Right lobe of liver (tissue), 6 donors: ENCODE measurements around the gene SLC39A12. TPM values are rescaled to one million over a fixed set of nuclear protein-coding genes. Genes with fewer than 3 reads are reported as not detected.

ENCODE experiments used
- ATAC-seq, 4 donors: fragments of 200-7000 bp; cut with Tn5 transposase; one replicate each; pipeline ENCODE4 v1.9.1; 2020; ENCODE audit warnings: mild to moderate bottlenecking in 4 of 4, moderate library complexity in 4 of 4
- DNase-seq, 3 donors: peaks; one replicate each; pipeline ENCODE4 v3.0.0-alpha.2; 2020
- H3K27ac ChIP-seq, 3 donors: fragments of 200-600 bp; one replicate each; pipeline ENCODE4 v1.8.0; 2022
- H3K27me3 ChIP-seq, 2 donors: fragments of 200-600 bp; one replicate each; pipeline ENCODE4 v1.8.0; 2022
- H3K36me3 ChIP-seq, 4 donors: fragments of 200-600 bp; sonication (generic) in 1 of 4; one replicate each; pipeline versions ENCODE4 v1.5.1 to v1.8.0; 2017 to 2022; ENCODE audit warnings: control low read depth in 1 of 4
- H3K4me1 ChIP-seq, 4 donors: fragments of 200-600 bp; sonication (generic) in 1 of 4; one replicate each; pipeline versions ENCODE4 v1.5.1 to v1.8.0; 2017 to 2022; ENCODE audit warnings: control low read depth in 1 of 4
- H3K4me3 ChIP-seq, 3 donors: fragments of 200-600 bp; one replicate each; pipeline ENCODE4 v1.8.0; 2022
- H3K9me3 ChIP-seq, 4 donors: fragments of 200-600 bp; sonication (generic) in 1 of 4; one replicate each; pipeline versions ENCODE4 v1.5.1 to v1.8.0; 2017 to 2022; ENCODE audit warnings: control low read depth in 1 of 4
- CTCF ChIP-seq, 4 donors: fragments of 200-600 bp in 3 of 4; fragments of 450-650 bp in 1 of 4; IDR thresholded peaks; one replicate each; pipeline versions ENCODE4 v1.5.1 to v1.8.0; 2016 to 2022; ENCODE audit warnings: antibody characterized with exemption in 4 of 4, mild to moderate bottlenecking in 2 of 4
- POLR2A ChIP-seq: fragments of 450-650 bp; IDR thresholded peaks from one replicate; pipeline ENCODE4 v1.6.1; 2017; ENCODE audit warnings: antibody characterized with exemption, mild to moderate bottlenecking
- WGBS: methylation state at CpG from one replicate; pipeline ENCODE4 v1.1.6; 2018; ENCODE audit warnings: low coverage, low lambda C conversion rate; ENCODE audit not compliant: insufficient coverage; ENCODE audit errors: missing lambda C conversion rate; 5-methylcytosine and 5-hydroxymethylcytosine counted together
- intact Hi-C, 2 donors: fragments of 100-400 bp; cut with DNase I; formaldehyde crosslinking; loops; one replicate each; pipeline versions ENCODE4 v1.11.2 to v1.14.1; 2022
- total RNA-seq, 6 experiments: library from RNA; depleted of rRNA in 2 of 6; stranded (reverse); fragments of >200 nt in 2 of 6; fragmentation: NEBNext Ultra II Directional in 3 of 6; extraction: Animal tissue kit (Norgen Biotek cat#: 25700) in 3 of 6; gene quantifications; one replicate each; pipeline versions ENCODE4 v1.1.0 to v1.2.4, GENCODE V29; 2016 to 2023
- donor health status: DM: no; HTN: yes; CAD: no.
- donor health status: DM: no; HTN: no; CAD: no.
- donor health status: DM: no; HTN: no; CAD: no.
- donor health status: DM: no; HTN: yes; CAD: no.
- donor health status: DM: no; HTN: yes; CAD: no.

Gene SLC39A12
- total RNA-seq, 6 experiments from 2014 or later = 0.10 to 0.11 TPM; not detected in 4

GRCh38 chr10:18044976-18045720 is 93.4 kb downstream of the SLC39A12 start:
- Histone ChIP-seq H3K4me3 (no peak overlapping the region), H3K27ac (no peak overlapping the region), H3K9me3 (no peaks in the 10 kb centered on the region), H3K4me1 (no peaks in the 10 kb centered on the region), H3K36me3 (no peaks in the 10 kb centered on the region), H3K27me3 (no peaks in the 10 kb centered on the region)
- TF ChIP-seq POLR2A (no peak), CTCF (IDR thresholded peaks at IDR 0.05) (no peak)
- WGBS = 50% methylated on average over 7 of the region's 8 CpGs
- DNase-seq = no peak
- ATAC-seq = no peak
- intact Hi-C loops = no loop called here

- intact Hi-C loops = no loop called here
- no peaks in the 10 kb centered on the region for H3K9me3 ChIP-seq
Measured at GRCh38 chr10:18056583-18056982, 104.9 kb downstream of the SLC39A12 start.

GRCh38 chr10:18059826-18060559 is 108.3 kb downstream of the SLC39A12 start:
- DNase-seq = peak in 1 of 3 donors; percentile 48
- H3K27me3 ChIP-seq = no peaks in the 10 kb centered on the region
- H3K4me3 ChIP-seq = no peak overlapping the region
- peak in 1 of 4 donors; percentile 45 for ATAC-seq
- no peaks in the 10 kb centered on the region for H3K4me1 ChIP-seq
- H3K9me3 ChIP-seq = no peaks in the 10 kb centered on the region
- intact Hi-C loops = no loop called here
- no peak overlapping the region for H3K27ac ChIP-seq
- 52% methylated on average over 19 of the region's 19 CpGs for WGBS
- H3K36me3 ChIP-seq = no peaks in the 10 kb centered on the region
- TF ChIP-seq POLR2A = no peak
- TF ChIP-seq CTCF (IDR thresholded peaks at IDR 0.05) = no peak

More at GRCh38 chr10:18056583-18056982, 104.9 kb downstream of the SLC39A12 start:
- no peaks in the 10 kb centered on the region for H3K27me3 ChIP-seq
- ATAC-seq = no peak
- H3K27ac ChIP-seq = no peak overlapping the region
- no peaks in the 10 kb centered on the region for H3K4me1 ChIP-seq
- H3K4me3 ChIP-seq = no peak overlapping the region
- no peak for DNase-seq
- H3K36me3 ChIP-seq = no peaks in the 10 kb centered on the region
- 25% methylated on average over 1 of the region's 1 CpG for WGBS
- TF ChIP-seq CTCF (IDR thresholded peaks at IDR 0.05) (no peak), POLR2A (no peak)

GRCh38 chr10:18066947-18067346 is 115.2 kb downstream of the SLC39A12 start:
- DNase-seq (no peak), ATAC-seq (no peak)
- H3K4me3 ChIP-seq = no peak overlapping the region
- H3K9me3 ChIP-seq = no peaks in the 10 kb centered on the region
- H3K27ac ChIP-seq = no peak overlapping the region
- intact Hi-C loops = no loop called here
- TF ChIP-seq CTCF (IDR thresholded peaks at IDR 0.05) (no peak), POLR2A (no peak)
- H3K4me1 ChIP-seq = no peaks in the 10 kb centered on the region
- WGBS = 67% methylated on average over 3 of the region's 4 CpGs
- H3K36me3 ChIP-seq = no peaks in the 10 kb centered on the region
- H3K27me3 ChIP-seq = no peaks in the 10 kb centered on the region
